ENCODE data around the gene RFX7.

GRCh38 chr15:56208185-56208584, 35.5 kb downstream of the RFX7 start:
- no peak for TF ChIP-seq POLR2A (IDR thresholded peaks at IDR 0.05)
- no peak for TF ChIP-seq CTCF (IDR thresholded peaks at IDR 0.05)

All from Peyer's patch (tissue), 4 donors.